Thymus (tissue), 11 donors: ENCODE results near the gene VSTM2B. TPM values are rescaled to one million over a fixed set of nuclear protein-coding genes. Genes with fewer than 3 reads are reported as not detected.

Experiments used
- DNase-seq, 9 donors: peaks; one replicate each; pipeline ENCODE4 v3.0.0-alpha.2; 2013; ENCODE audit warnings: low spot score in 9 of 9, low read depth in 6 of 9, missing footprints in 1 of 9
- H3K27ac ChIP-seq, 2 donors: one replicate each; pipeline ENCODE4 v1.5.1; 2013; ENCODE audit warnings: control low read depth in 1 of 2, low read depth in 1 of 2, low read length in 1 of 2, mild to moderate bottlenecking in 1 of 2, moderate library complexity in 1 of 2
- H3K27me3 ChIP-seq, 2 donors: one replicate each; pipeline ENCODE4 v1.5.1; 2013; ENCODE audit warnings: low read length in 1 of 2; ENCODE audit not compliant: control insufficient read depth in 2 of 2, insufficient read depth in 1 of 2
- H3K36me3 ChIP-seq, 2 donors: one replicate each; pipeline ENCODE4 v1.5.1; 2013; ENCODE audit warnings: low read length in 1 of 2, mild to moderate bottlenecking in 1 of 2, moderate library complexity in 1 of 2; ENCODE audit not compliant: control insufficient read depth in 2 of 2, insufficient read depth in 2 of 2
- H3K4me1 ChIP-seq, 2 donors: one replicate each; pipeline ENCODE4 v1.5.1; 2013; ENCODE audit warnings: low read length in 2 of 2; ENCODE audit not compliant: control insufficient read depth in 2 of 2, insufficient read depth in 2 of 2
- H3K4me3 ChIP-seq, 2 donors: one replicate each; pipeline ENCODE4 v1.5.1; 2013; ENCODE audit warnings: low read length in 2 of 2, control low read depth in 1 of 2, mild to moderate bottlenecking in 1 of 2
- H3K9me3 ChIP-seq, 2 donors: one replicate each; pipeline ENCODE4 v1.5.1; 2013; ENCODE audit warnings: low read length in 1 of 2, mild to moderate bottlenecking in 1 of 2; ENCODE audit not compliant: control insufficient read depth in 2 of 2, insufficient read depth in 1 of 2
- WGBS: extraction: QIAGEN DNeasy Blood & Tissue Kit; methylation state at CpG from one replicate; pipeline ENCODE4 v1.1.7; 2013; 5-methylcytosine and 5-hydroxymethylcytosine counted together
- polyA plus RNA-seq: library from polyadenylated mRNA; stranded (reverse); fragments of 200-250 nt; gene quantifications from one replicate; pipeline ENCODE4 v1.2.3, GENCODE V29; 2013
- total RNA-seq: library from RNA; stranded (reverse); fragments of 120-200 nt; gene quantifications from one replicate; pipeline ENCODE4 v1.2.4, GENCODE V29; 2013
- donor health status: healthy.

Gene VSTM2B
- total and polyA plus RNA-seq, 2 donors, result 0.16 TPM; not detected in 1

GRCh38 chr19:29546583-29547190 is 20.9 kb downstream of the VSTM2B start:
- H3K4me1 ChIP-seq, result no peaks in the 10 kb centered on the region
- no peaks in the 10 kb centered on the region for H3K36me3 ChIP-seq
- no peaks in the 10 kb centered on the region for H3K27me3 ChIP-seq
- DNase-seq, result no peak
- no peak overlapping the region for H3K27ac ChIP-seq
- no peak overlapping the region for H3K4me3 ChIP-seq
- H3K9me3 ChIP-seq, result no peaks in the 10 kb centered on the region
- WGBS, result 35% methylated on average over 10 of the region's 10 CpGs

- Histone ChIP-seq H3K27me3 (no peaks in the 10 kb centered on the region), H3K36me3 (no peaks in the 10 kb centered on the region), H3K9me3 (no peaks in the 10 kb centered on the region), H3K4me3 (no peak overlapping the region), H3K4me1 (no peaks in the 10 kb centered on the region), H3K27ac (no peak overlapping the region)
- 80% methylated on average over 7 of the region's 7 CpGs for WGBS
- DNase-seq, result no peak
Observed at GRCh38 chr19:29547361-29547960, 21.7 kb downstream of the VSTM2B start.

- H3K4me1 ChIP-seq, result no peaks in the 10 kb centered on the region
Observed at GRCh38 chr19:29547981-29548380, 22.2 kb downstream of the VSTM2B start.

GRCh38 chr19:29548483-29549085 is 22.8 kb downstream of the VSTM2B start:
- no peak overlapping the region for H3K27ac ChIP-seq
- DNase-seq, result no peak
- no peaks in the 10 kb centered on the region for H3K36me3 ChIP-seq
- no peaks in the 10 kb centered on the region for H3K9me3 ChIP-seq
- no peak overlapping the region for H3K4me3 ChIP-seq
- no peaks in the 10 kb centered on the region for H3K4me1 ChIP-seq
- WGBS, result 83% methylated on average over 9 of the region's 9 CpGs
- no peaks in the 10 kb centered on the region for H3K27me3 ChIP-seq

More at GRCh38 chr19:29547981-29548380, 22.2 kb downstream of the VSTM2B start:
- Histone ChIP-seq H3K9me3 (no peaks in the 10 kb centered on the region), H3K4me3 (no peak overlapping the region), H3K27ac (no peak overlapping the region), H3K27me3 (no peaks in the 10 kb centered on the region), H3K36me3 (no peaks in the 10 kb centered on the region)
- 78% methylated on average over 8 of the region's 8 CpGs for WGBS
- no peak for DNase-seq

GRCh38 chr19:29549105-29550070 is 23.6 kb downstream of the VSTM2B start:
- no peak for DNase-seq
- Histone ChIP-seq H3K36me3 (no peaks in the 10 kb centered on the region), H3K27ac (no peak overlapping the region), H3K4me3 (no peak overlapping the region), H3K27me3 (no peaks in the 10 kb centered on the region), H3K9me3 (no peaks in the 10 kb centered on the region), H3K4me1 (no peaks in the 10 kb centered on the region)
- WGBS, result 80% methylated on average over 9 of the region's 9 CpGs

- H3K27me3 ChIP-seq, result no peaks in the 10 kb centered on the region
- H3K36me3 ChIP-seq, result no peaks in the 10 kb centered on the region
- H3K4me3 ChIP-seq, result no peak overlapping the region
- WGBS, result 80% methylated on average over 5 of the region's 5 CpGs
- no peak overlapping the region for H3K27ac ChIP-seq
- DNase-seq, result no peak
- no peaks in the 10 kb centered on the region for H3K9me3 ChIP-seq
- no peaks in the 10 kb centered on the region for H3K4me1 ChIP-seq
Observed at GRCh38 chr19:29550896-29551295, 25.1 kb downstream of the VSTM2B start.

GRCh38 chr19:29551774-29552173 is 26.0 kb downstream of the VSTM2B start:
- Histone ChIP-seq H3K4me3 (no peak overlapping the region), H3K36me3 (no peaks in the 10 kb centered on the region), H3K9me3 (no peaks in the 10 kb centered on the region), H3K27me3 (no peaks in the 10 kb centered on the region), H3K4me1 (no peaks in the 10 kb centered on the region), H3K27ac (no peak overlapping the region)
- DNase-seq, result no peak
- WGBS, result 91% methylated on average over 3 of the region's 3 CpGs

- no peak for DNase-seq
- no peak overlapping the region for H3K4me3 ChIP-seq
- H3K9me3 ChIP-seq, result no peaks in the 10 kb centered on the region
- no peak overlapping the region for H3K27ac ChIP-seq
- H3K4me1 ChIP-seq, result no peaks in the 10 kb centered on the region
- WGBS, result 89% methylated on average over 6 of the region's 6 CpGs
- no peaks in the 10 kb centered on the region for H3K27me3 ChIP-seq
- no peaks in the 10 kb centered on the region for H3K36me3 ChIP-seq
Observed at GRCh38 chr19:29552454-29553280, 26.9 kb downstream of the VSTM2B start.
